ENCODE measurements around the gene GRM7.

GRM7 gene

DNA sequence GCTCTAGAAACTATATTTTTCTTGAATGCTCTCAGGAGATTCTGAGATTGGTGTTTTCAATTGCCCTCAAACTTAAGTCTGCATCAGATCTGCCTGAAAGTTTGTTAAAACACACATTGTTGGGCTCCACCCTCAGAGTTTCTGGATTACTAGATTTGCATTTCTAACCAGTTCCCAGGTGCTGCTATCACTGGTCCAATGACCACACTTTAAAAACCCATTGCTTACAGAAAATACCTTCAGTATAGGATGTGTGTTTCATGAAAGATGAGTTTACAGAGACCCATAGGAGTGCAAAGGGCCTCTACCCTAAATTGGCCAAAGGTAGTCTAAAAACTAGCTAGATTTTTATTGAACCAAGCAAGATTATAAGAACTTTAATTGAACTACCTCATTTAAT lies 17.8 kb downstream of the GRM7 start:
- Histone ChIP-seq H3K4me2 (ENCODE audit: low read length) (no peak overlapping the region), H3K36me3 (replicated peaks; ENCODE audit: low read depth, low read length) (no peaks in the 10 kb centered on the region), H3K4me3 (ENCODE audit: low read length) (no peak overlapping the region), H4K20me1 (ENCODE audit: insufficient read depth, low read length) (no peaks in the 10 kb centered on the region), H3K27me3 (ENCODE audit: low read depth, low read length) (no peaks in the 10 kb centered on the region), H3K79me2 (ENCODE audit: low read length) (no peaks in the 10 kb centered on the region), H3K27ac (ENCODE audit: low read length) (no peak overlapping the region), H3K9me3 (ENCODE audit: insufficient read depth, low read length) (no peaks in the 10 kb centered on the region), H3K9ac (ENCODE audit: low read length) (no peak overlapping the region), H2AFZ (ENCODE audit: low read depth, low read length) (no peak overlapping the region), H3K4me1 (ENCODE audit: low read length) (no peaks in the 10 kb centered on the region)
- TF ChIP-seq EZH2phosphoT487 (IDR thresholded peaks at IDR 0.05; ENCODE audit: low read depth): no peak

DNA sequence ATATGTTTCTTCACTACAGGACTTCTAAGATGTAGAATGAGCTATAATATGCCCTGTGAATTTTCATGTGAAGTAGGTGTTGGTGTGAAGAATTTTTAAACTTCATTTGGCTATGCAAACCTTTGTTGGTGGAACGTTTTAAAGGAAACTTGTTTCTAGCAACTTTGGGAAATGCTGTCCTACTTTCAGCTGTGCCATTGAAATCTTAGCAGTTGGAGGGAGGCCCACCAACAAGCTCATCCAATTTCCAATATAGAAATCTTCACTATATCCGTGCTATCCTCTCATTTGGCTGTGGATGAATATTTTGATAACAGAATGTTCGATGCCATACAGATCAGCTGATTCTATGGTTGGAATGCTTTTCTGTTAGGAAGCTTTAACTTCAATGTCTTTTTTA lies 51.3 kb downstream of the GRM7 start:
- no peaks in the 10 kb centered on the region for H3K4me1 ChIP-seq (ENCODE audit: low read length)
- H3K27ac ChIP-seq (ENCODE audit: low read length): no peak overlapping the region
- no peak overlapping the region for H3K4me2 ChIP-seq (ENCODE audit: low read length)
- no peak overlapping the region for H3K9ac ChIP-seq (ENCODE audit: low read length)
- TF ChIP-seq CTCF (IDR thresholded peaks at IDR 0.05; ENCODE audit: low read depth, low read length): no peak
- no peak for TF ChIP-seq EZH2phosphoT487 (IDR thresholded peaks at IDR 0.05; ENCODE audit: low read depth)
- H2AFZ ChIP-seq (ENCODE audit: low read depth, low read length): no peak overlapping the region
- H3K9me3 ChIP-seq (ENCODE audit: insufficient read depth, low read length): no peaks in the 10 kb centered on the region
- no peaks in the 10 kb centered on the region for H3K27me3 ChIP-seq (ENCODE audit: low read depth, low read length)
- no peak overlapping the region for H3K4me3 ChIP-seq (ENCODE audit: low read length)
- no peaks in the 10 kb centered on the region for H4K20me1 ChIP-seq (ENCODE audit: insufficient read depth, low read length)
- no peaks in the 10 kb centered on the region for H3K36me3 ChIP-seq (replicated peaks; ENCODE audit: low read depth, low read length)
- no peaks in the 10 kb centered on the region for H3K79me2 ChIP-seq (ENCODE audit: low read length)

GRCh38 chr3:6915898-6916297 lies 55.0 kb downstream of the GRM7 start:
- Histone ChIP-seq H3K4me2 (ENCODE audit: low read length) (no peak overlapping the region), H2AFZ (ENCODE audit: low read depth, low read length) (no peak overlapping the region), H3K36me3 (replicated peaks; ENCODE audit: low read depth, low read length) (no peaks in the 10 kb centered on the region), H3K9ac (ENCODE audit: low read length) (no peak overlapping the region), H3K4me1 (ENCODE audit: low read length) (no peaks in the 10 kb centered on the region), H3K27ac (ENCODE audit: low read length) (no peak overlapping the region), H3K4me3 (ENCODE audit: low read length) (no peak overlapping the region), H3K79me2 (ENCODE audit: low read length) (no peaks in the 10 kb centered on the region), H3K9me3 (ENCODE audit: insufficient read depth, low read length) (no peaks in the 10 kb centered on the region), H3K27me3 (ENCODE audit: low read depth, low read length) (no peaks in the 10 kb centered on the region), H4K20me1 (ENCODE audit: insufficient read depth, low read length) (no peaks in the 10 kb centered on the region)
- no peak for TF ChIP-seq EZH2phosphoT487 (IDR thresholded peaks at IDR 0.05; ENCODE audit: low read depth)
- no peak for TF ChIP-seq CTCF (IDR thresholded peaks at IDR 0.05; ENCODE audit: low read depth, low read length)

DNA sequence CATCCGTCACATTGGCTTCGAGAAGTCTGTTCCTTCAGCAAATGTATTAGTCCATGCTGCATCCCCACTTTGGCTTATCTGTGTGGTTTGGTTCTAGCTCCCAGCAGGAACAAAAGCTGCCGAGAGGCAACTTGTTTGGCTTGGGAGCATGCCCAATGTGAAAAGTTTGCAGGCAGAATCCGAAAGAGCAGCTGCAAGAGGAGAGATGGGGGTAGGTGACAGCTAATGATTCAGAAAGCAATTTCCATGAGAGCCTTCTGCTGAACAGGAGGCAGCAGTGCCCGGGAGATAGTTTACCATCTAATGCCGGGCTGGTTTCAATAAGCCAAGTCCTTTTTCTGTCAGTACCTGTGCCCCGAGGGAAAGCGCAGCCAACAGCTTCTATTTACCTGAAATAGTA lies 60.2 kb downstream of the GRM7 start:
- H3K27me3 ChIP-seq (ENCODE audit: low read depth, low read length): no peaks in the 10 kb centered on the region
- H3K4me2 ChIP-seq (ENCODE audit: low read length): no peak overlapping the region
- H2AFZ ChIP-seq (ENCODE audit: low read depth, low read length): no peak overlapping the region
- TF ChIP-seq EZH2phosphoT487 (IDR thresholded peaks at IDR 0.05; ENCODE audit: low read depth): no peak
- TF ChIP-seq CTCF (IDR thresholded peaks at IDR 0.05; ENCODE audit: low read depth, low read length): no peak
- H3K27ac ChIP-seq (ENCODE audit: low read length): no peak overlapping the region
- no peak overlapping the region for H3K9ac ChIP-seq (ENCODE audit: low read length)
- no peaks in the 10 kb centered on the region for H3K79me2 ChIP-seq (ENCODE audit: low read length)
- no peaks in the 10 kb centered on the region for H4K20me1 ChIP-seq (ENCODE audit: insufficient read depth, low read length)
- H3K9me3 ChIP-seq (ENCODE audit: insufficient read depth, low read length): no peaks in the 10 kb centered on the region
- 0 out of 2 replicates have a peak, but pooled peaks cover 2% of the 10 kb centered on the region for H3K4me1 ChIP-seq (ENCODE audit: low read length)
- H3K36me3 ChIP-seq (replicated peaks; ENCODE audit: low read depth, low read length): no peaks in the 10 kb centered on the region
- no peak overlapping the region for H3K4me3 ChIP-seq (ENCODE audit: low read length)

DNA sequence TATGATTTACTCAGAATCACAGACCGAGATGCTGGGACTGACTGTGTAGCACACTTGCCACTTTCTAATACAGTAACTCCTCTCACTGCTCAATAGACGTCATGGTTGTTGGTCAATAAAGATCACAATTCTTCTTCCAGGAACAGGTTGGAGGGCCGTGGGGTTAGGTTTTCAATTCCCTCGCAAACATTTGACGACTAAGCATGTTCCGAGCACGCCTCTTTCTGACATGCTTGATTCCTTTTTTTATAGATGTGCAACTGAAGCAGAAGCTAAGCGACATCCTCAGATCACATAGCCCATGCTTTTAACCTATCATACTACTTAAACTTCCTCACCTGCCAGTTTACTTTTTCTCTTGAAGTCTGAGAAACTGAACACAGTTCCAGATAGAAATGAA lies 61.0 kb downstream of the GRM7 start:
- 0 out of 2 replicates have a peak, but pooled peaks cover 2% of the 10 kb centered on the region for H3K4me1 ChIP-seq (ENCODE audit: low read length)
- no peak overlapping the region for H2AFZ ChIP-seq (ENCODE audit: low read depth, low read length)
- no peaks in the 10 kb centered on the region for H3K36me3 ChIP-seq (replicated peaks; ENCODE audit: low read depth, low read length)
- no peak overlapping the region for H3K27ac ChIP-seq (ENCODE audit: low read length)
- no peak overlapping the region for H3K9ac ChIP-seq (ENCODE audit: low read length)
- no peaks in the 10 kb centered on the region for H3K9me3 ChIP-seq (ENCODE audit: insufficient read depth, low read length)
- TF ChIP-seq CTCF (IDR thresholded peaks at IDR 0.05; ENCODE audit: low read depth, low read length): no peak
- H3K4me3 ChIP-seq (ENCODE audit: low read length): no peak overlapping the region
- H3K79me2 ChIP-seq (ENCODE audit: low read length): no peaks in the 10 kb centered on the region
- H4K20me1 ChIP-seq (ENCODE audit: insufficient read depth, low read length): no peaks in the 10 kb centered on the region
- H3K4me2 ChIP-seq (ENCODE audit: low read length): no peak overlapping the region
- H3K27me3 ChIP-seq (ENCODE audit: low read depth, low read length): no peaks in the 10 kb centered on the region
